G401.6 (cell line): ENCODE data around the gene PPP1R12C.
A peak's percentile ranks its signal among the peaks of the same experiment; 100 is the strongest.
"Not testable (repeated sequence)": the region's sequence is repeated elsewhere in the genome, so short reads cannot be mapped to it uniquely, and the experiment has no call there.

Experiments
- FAIRE-seq: peaks from 2 replicates; lab custom pipeline; 2012; peaks lifted over from hg19 to GRCh38; lab: Jason Lieb, UNC

The PPP1R12C gene

GRCh38 chr19:55116859-55117662, at the start of gene PPP1R12C:
TSS of gene PPP1R12C (minus strand) at chr19:55117637. CDS start at chr19:55117543, 94 bp downstream.
- no peak for FAIRE-seq

- peak; percentile 98 for FAIRE-seq
These were observed 49.3 kb upstream of the PPP1R12C start, which contains the start of gene DNAAF3 for GRCh38 chr19:55166530-55167268. TSS of gene DNAAF3 (minus strand) at chr19:55166613. CDS start at chr19:55166413, 200 bp downstream.

- FAIRE-seq: peak; percentile 79
These were observed 48.6 kb upstream of the PPP1R12C start for GRCh38 chr19:55165952-55166529.

- FAIRE-seq: no peak
These were observed 44.3 kb upstream of the PPP1R12C start for GRCh38 chr19:55161571-55162322.

- FAIRE-seq: no peak
These were observed 43.5 kb upstream of the PPP1R12C start for GRCh38 chr19:55160986-55161365.

- peak; percentile 95 for FAIRE-seq
These were observed 42.9 kb upstream of the PPP1R12C start for GRCh38 chr19:55160128-55160985.

- peak; percentile 72 for FAIRE-seq
These were observed 41.7 kb upstream of the PPP1R12C start for GRCh38 chr19:55158848-55159749.

- FAIRE-seq: no peak
These were observed 41.0 kb upstream of the PPP1R12C start for GRCh38 chr19:55158423-55158822.

GRCh38 chr19:55157064-55157908, 39.8 kb upstream of the PPP1R12C start, which contains the start of gene TNNI3:
TSS of gene TNNI3 (minus strand) at chr19:55157732. CDS start at chr19:55157589, 143 bp downstream.
- no peak for FAIRE-seq

GRCh38 chr19:55156202-55157063, 39.0 kb upstream of the PPP1R12C start:
- peak; percentile 93 for FAIRE-seq

GRCh38 chr19:55155784-55156183, 38.3 kb upstream of the PPP1R12C start:
- not testable (repeated sequence) for FAIRE-seq

GRCh38 chr19:55153652-55154264, 36.3 kb upstream of the PPP1R12C start:
- no peak for FAIRE-seq

GRCh38 chr19:55152017-55152416, 34.6 kb upstream of the PPP1R12C start:
- peak; percentile 78 for FAIRE-seq

- FAIRE-seq: no peak
These were observed 31.9 kb upstream of the PPP1R12C start, which contains the start of gene TNNT1 for GRCh38 chr19:55149078-55150003. TSS of gene TNNT1 (minus strand) at chr19:55149206. CDS start at chr19:55147157, 2,049 bp downstream.

- FAIRE-seq: no peak
These were observed 30.3 kb upstream of the PPP1R12C start for GRCh38 chr19:55147545-55148251.
